NCI-H748 (cell line): ENCODE data around the gene KLF13.

Experiments used
- DNase-seq: peaks from one replicate; lab custom pipeline; 2025; ENCODE audit not compliant: unreplicated experiment; lab: John Stamatoyannopoulos, UW

Gene KLF13

GRCh38 chr15:31330836-31331235 lies 4.2 kb downstream of the KLF13 start:
- no peak for DNase-seq

- DNase-seq, result no peak
These were observed 4.8 kb downstream of the KLF13 start for GRCh38 chr15:31331389-31331788.

GRCh38 chr15:31332020-31332680 lies 5.5 kb downstream of the KLF13 start:
- no peak for DNase-seq

- no peak for DNase-seq
These were observed 6.0 kb downstream of the KLF13 start for GRCh38 chr15:31332681-31333071.

- no peak for DNase-seq
These were observed 6.5 kb downstream of the KLF13 start for GRCh38 chr15:31333119-31333518.

GRCh38 chr15:31333820-31334219 lies 7.2 kb downstream of the KLF13 start:
- no peak for DNase-seq

GRCh38 chr15:31335989-31336592 lies 9.5 kb downstream of the KLF13 start:
- DNase-seq, result no peak

- no peak for DNase-seq
These were observed 10.1 kb downstream of the KLF13 start for GRCh38 chr15:31336593-31337295.

GRCh38 chr15:31337352-31338031 lies 10.9 kb downstream of the KLF13 start:
- no peak for DNase-seq

- DNase-seq, result no peak
These were observed 11.8 kb downstream of the KLF13 start for GRCh38 chr15:31338318-31338878.

- DNase-seq, result peak; percentile 64
These were observed 12.4 kb downstream of the KLF13 start for GRCh38 chr15:31338879-31339557.

- DNase-seq, result peak; percentile 20
These were observed 12.9 kb downstream of the KLF13 start for GRCh38 chr15:31339558-31339895.

GRCh38 chr15:31340047-31340446 lies 13.4 kb downstream of the KLF13 start:
- DNase-seq, result no peak

- DNase-seq, result no peak
These were observed 14.0 kb downstream of the KLF13 start for GRCh38 chr15:31340592-31340991.

- DNase-seq, result no peak
These were observed 14.4 kb downstream of the KLF13 start for GRCh38 chr15:31341071-31341470.

GRCh38 chr15:31341496-31342195 lies 15.0 kb downstream of the KLF13 start:
- peak; percentile 82 for DNase-seq

GRCh38 chr15:31342381-31342780 lies 15.7 kb downstream of the KLF13 start:
- no peak for DNase-seq

- no peak for DNase-seq
These were observed 16.4 kb downstream of the KLF13 start for GRCh38 chr15:31342781-31343626.

GRCh38 chr15:31343831-31344230 lies 17.2 kb downstream of the KLF13 start:
- no peak for DNase-seq
